Measurements from ENCODE around the gene STAT6.

STAT6 gene

DNA sequence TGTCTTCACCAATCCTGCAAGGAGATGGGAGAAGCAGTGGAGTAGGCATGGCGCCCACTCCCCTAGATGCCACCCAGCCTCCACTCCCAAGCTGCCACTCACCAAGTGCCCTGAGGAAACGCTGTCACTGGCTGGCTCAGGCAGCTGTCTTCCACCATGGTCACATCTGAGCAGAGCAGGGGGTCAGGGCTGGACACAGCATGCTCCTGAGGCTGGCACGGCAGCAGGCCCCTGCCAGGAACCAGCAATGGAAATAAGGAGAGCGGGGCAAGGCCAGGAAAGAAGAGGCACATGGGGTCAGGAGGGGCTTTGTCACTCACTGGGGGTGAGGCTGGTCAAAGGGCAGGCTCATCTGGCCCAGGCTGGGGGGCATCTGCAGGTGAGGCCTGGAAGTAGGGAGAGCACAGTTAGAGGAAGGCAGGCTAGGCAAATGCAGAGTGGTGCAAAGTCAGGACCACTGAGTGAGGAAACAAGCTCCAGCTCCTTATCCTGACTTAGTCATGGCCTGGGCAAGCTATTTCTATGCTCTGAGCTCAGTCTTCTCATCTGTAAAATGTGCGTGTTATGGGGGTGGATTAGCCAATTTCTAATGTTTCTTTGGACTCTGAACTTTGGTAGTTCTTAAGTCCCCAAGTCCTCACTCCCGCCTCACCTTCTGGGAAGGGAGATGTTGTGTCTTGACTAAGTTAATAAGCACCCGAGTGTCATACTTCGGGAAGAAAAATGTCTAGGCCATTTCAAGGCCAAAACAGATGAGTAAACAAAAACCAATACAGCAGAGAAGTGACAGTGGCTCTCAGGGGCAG lies 14.2 kb downstream of the STAT6 start:
- Histone ChIP-seq H3K4me3 (ENCODE audit: low read depth, low read length) (no peak overlapping the region), H3K27ac (no peak overlapping the region), H3K9me3 (ENCODE audit: control insufficient read depth, low read length) (no peaks in the 10 kb centered on the region), H2AFZ (no peak overlapping the region), H3K36me3 (ENCODE audit: control insufficient read depth, insufficient read depth, low read length) (no peaks in the 10 kb centered on the region), H3K79me2 (peaks cover 3% of the 10 kb centered on the region), H3K9ac (no peak overlapping the region), H3K4me1 (peaks cover 10% of the 10 kb centered on the region), H3K27me3 (ENCODE audit: control insufficient read depth, insufficient read depth, low read length) (no peaks in the 10 kb centered on the region), H3K4me2 (ENCODE audit: low read length) (no peak overlapping the region)
- TF ChIP-seq, protein P1, sequence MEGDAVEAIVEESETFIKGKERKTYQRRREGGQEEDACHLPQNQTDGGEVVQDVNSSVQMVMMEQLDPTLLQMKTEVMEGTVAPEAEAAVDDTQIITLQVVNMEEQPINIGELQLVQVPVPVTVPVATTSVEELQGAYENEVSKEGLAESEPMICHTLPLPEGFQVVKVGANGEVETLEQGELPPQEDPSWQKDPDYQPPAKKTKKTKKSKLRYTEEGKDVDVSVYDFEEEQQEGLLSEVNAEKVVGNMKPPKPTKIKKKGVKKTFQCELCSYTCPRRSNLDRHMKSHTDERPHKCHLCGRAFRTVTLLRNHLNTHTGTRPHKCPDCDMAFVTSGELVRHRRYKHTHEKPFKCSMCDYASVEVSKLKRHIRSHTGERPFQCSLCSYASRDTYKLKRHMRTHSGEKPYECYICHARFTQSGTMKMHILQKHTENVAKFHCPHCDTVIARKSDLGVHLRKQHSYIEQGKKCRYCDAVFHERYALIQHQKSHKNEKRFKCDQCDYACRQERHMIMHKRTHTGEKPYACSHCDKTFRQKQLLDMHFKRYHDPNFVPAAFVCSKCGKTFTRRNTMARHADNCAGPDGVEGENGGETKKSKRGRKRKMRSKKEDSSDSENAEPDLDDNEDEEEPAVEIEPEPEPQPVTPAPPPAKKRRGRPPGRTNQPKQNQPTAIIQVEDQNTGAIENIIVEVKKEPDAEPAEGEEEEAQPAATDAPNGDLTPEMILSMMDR (IDR thresholded peaks at IDR 0.05): no peak

DNA sequence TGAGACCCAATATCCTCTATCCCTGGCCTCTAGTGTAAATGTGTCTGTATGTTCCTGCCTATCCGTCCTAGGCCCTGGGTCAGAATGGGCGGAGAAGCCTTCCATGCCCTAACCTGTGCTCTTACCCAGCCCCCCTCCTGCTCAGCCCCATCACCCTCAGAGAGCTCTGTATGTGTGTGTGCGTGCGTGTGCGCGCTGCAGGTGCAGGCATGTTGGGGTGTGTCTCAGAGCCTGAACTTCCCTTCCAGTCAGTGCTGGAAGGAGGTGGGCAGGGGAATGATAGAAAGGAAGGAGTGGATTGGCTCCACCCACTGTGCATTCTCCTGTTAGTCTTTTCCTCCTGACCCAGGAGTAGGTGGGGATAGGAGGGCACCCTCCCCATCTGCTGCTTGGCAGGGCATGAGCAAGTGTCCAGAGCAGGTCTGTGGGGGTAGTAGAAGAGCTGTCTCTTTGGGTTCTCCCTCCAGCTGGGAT lies 15.0 kb downstream of the STAT6 start:
- Histone ChIP-seq H3K36me3 (ENCODE audit: control insufficient read depth, insufficient read depth, low read length) (no peaks in the 10 kb centered on the region), H3K9me3 (ENCODE audit: control insufficient read depth, low read length) (no peaks in the 10 kb centered on the region), H3K27ac (no peak overlapping the region), H3K27me3 (ENCODE audit: control insufficient read depth, insufficient read depth, low read length) (no peaks in the 10 kb centered on the region), H2AFZ (no peak overlapping the region), H3K9ac (no peak overlapping the region), H3K4me2 (ENCODE audit: low read length) (no peak overlapping the region), H3K79me2 (peaks cover 9% of the 10 kb centered on the region), H3K4me3 (ENCODE audit: low read depth, low read length) (no peak overlapping the region), H3K4me1 (peaks cover 16% of the 10 kb centered on the region)
- TF ChIP-seq, protein P1 (IDR thresholded peaks at IDR 0.05): no peak

DNA sequence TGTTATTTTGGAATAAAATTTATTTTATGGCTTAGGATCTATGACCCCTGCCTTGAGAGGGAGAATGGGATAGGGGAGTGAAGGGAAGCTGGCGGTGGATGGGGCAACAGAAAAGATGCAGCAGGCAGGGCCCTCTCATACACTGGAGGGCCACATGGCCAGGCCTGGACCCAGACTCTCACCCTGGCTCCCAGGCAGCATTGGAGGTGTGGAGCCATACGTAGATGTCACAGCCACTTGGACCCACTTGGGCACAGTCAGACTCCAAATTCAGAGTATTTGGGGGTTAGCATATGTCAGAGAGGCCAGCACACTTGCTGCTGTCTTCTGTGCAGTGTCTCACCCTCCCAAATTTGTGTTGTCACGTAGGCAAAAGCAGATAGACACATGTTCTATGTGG lies 15.7 kb downstream of the STAT6 start:
- Histone ChIP-seq H3K4me1 (peaks cover 22% of the 10 kb centered on the region), H3K36me3 (ENCODE audit: control insufficient read depth, insufficient read depth, low read length) (no peaks in the 10 kb centered on the region), H3K27me3 (ENCODE audit: control insufficient read depth, insufficient read depth, low read length) (no peaks in the 10 kb centered on the region), H3K4me2 (ENCODE audit: low read length) (no peak overlapping the region), H3K79me2 (peaks cover 16% of the 10 kb centered on the region), H3K27ac (no peak overlapping the region), H2AFZ (no peak overlapping the region), H3K4me3 (ENCODE audit: low read depth, low read length) (no peak overlapping the region), H3K9ac (no peak overlapping the region), H3K9me3 (ENCODE audit: control insufficient read depth, low read length) (no peaks in the 10 kb centered on the region)
- TF ChIP-seq, protein P1 (IDR thresholded peaks at IDR 0.05): no peak

DNA sequence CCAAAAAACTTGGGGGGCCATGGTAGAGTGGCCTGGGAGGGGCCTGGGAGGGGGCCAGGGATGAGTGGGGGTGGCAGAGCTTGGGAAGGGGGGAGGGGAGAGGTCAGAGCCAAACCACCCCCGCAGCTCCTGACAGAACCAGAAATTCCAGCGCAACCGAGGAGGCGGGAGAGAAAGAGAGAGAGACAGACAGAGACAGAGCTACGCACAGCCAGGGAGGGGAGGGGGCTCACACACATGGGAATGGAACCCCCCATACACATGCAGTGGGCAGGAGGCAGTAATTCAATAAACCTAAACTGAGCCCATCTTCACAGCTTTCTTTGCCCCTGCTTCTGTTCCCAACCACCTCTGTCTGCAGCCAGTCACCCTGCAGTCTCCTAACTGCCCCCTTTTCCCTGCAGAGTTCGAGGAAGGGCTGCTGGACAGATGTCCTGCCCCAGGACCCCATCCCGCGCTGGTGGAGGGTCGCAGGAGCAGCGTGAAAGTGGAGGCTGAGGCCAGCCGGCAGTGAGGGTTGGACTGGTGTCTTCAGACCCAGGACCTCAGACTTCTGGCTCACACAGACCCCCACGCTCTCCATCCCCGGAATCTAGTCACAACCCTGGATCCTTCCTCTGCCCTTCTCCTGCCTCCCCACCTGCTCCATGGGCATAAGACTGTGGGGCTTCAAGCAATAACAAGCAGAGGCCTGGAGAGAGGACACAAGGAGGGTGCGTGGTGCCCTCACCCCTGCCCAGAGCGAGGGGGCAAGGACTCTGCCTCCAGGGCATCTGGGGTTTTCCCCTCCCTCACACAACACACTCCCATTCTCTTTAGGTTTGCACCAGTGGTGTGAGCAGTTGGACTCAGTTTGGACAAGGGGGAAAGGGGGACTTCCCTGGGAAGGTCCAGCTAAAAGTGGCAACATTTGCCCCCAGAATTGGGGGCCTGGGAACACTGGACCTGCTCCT lies 16.7 kb downstream of the STAT6 start:
- H3K9ac ChIP-seq: no peak overlapping the region
- no peaks in the 10 kb centered on the region for H3K36me3 ChIP-seq (ENCODE audit: control insufficient read depth, insufficient read depth, low read length)
- H2AFZ ChIP-seq: no peak overlapping the region
- H3K4me2 ChIP-seq (ENCODE audit: low read length): no peak overlapping the region
- peaks cover 22% of the 10 kb centered on the region for H3K4me1 ChIP-seq
- no peaks in the 10 kb centered on the region for H3K27me3 ChIP-seq (ENCODE audit: control insufficient read depth, insufficient read depth, low read length)
- peak overlapping the region; percentile 32 for H3K27ac ChIP-seq
- no peaks in the 10 kb centered on the region for H3K9me3 ChIP-seq (ENCODE audit: control insufficient read depth, low read length)
- TF ChIP-seq, protein P1 (IDR thresholded peaks at IDR 0.05): no peak
- no peak overlapping the region for H3K4me3 ChIP-seq (ENCODE audit: low read depth, low read length)
- peaks cover 16% of the 10 kb centered on the region for H3K79me2 ChIP-seq
